Measurements from ENCODE around the gene SLC22A2.
A peak's percentile ranks its signal among the peaks of the same experiment; 100 is the strongest.

Gene SLC22A2

DNA sequence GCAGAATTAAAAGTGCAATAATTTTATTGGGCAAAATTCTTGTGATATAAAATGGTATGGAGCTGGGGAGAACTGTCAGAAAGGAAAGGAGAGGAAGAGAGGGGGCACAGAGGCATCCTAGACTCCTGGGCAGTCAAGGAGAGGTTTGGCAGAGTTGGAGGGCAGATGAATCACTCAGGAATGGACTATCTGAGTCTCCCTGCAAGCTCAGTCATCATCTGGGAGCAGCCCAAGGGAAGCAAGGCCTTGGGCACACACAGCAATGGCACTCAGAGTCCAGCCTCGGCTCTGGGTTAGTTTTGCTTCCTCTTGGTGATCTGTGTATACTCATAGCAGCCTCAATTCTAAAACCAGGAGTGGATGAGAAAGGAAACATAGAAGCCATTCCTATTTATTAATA lies 69.8 kb downstream of the SLC22A2 start:
- ChIA-PET CTCF (no interaction called here), POLR2A (ENCODE audit: low non-redundant PET) (no interaction called here)
- H3K27ac ChIP-seq: no peak overlapping the region
- TF ChIP-seq, protein P1, sequence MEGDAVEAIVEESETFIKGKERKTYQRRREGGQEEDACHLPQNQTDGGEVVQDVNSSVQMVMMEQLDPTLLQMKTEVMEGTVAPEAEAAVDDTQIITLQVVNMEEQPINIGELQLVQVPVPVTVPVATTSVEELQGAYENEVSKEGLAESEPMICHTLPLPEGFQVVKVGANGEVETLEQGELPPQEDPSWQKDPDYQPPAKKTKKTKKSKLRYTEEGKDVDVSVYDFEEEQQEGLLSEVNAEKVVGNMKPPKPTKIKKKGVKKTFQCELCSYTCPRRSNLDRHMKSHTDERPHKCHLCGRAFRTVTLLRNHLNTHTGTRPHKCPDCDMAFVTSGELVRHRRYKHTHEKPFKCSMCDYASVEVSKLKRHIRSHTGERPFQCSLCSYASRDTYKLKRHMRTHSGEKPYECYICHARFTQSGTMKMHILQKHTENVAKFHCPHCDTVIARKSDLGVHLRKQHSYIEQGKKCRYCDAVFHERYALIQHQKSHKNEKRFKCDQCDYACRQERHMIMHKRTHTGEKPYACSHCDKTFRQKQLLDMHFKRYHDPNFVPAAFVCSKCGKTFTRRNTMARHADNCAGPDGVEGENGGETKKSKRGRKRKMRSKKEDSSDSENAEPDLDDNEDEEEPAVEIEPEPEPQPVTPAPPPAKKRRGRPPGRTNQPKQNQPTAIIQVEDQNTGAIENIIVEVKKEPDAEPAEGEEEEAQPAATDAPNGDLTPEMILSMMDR (conservative IDR thresholded peaks at IDR 0.05; ENCODE audit: low read depth): no peak
- DNase-seq (ENCODE audit: low spot score): peak; percentile 18

DNA sequence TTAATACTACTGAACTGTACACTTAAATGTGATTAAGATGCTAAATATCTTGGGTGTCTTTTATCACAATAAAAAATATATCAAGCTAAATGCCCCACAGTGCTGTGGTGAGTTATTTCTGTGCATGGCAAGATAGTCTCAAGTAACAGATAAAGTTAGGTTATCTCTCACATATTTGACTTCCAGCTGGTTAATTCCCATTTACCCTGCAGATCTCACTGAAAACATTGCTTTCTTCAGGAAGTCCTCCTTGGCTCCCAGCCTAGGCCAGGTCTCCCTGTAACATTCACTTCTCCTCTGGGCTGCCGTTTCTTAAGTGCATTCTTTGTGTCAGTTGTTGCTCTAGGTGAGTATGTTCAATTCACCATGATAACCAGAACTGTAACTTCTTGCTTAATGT lies 77.9 kb downstream of the SLC22A2 start:
- ChIA-PET POLR2A (ENCODE audit: low non-redundant PET) (no interaction called here), CTCF (no interaction called here)
- H3K27ac ChIP-seq: no peak overlapping the region
- TF ChIP-seq, protein P1 (conservative IDR thresholded peaks at IDR 0.05; ENCODE audit: low read depth): no peak
- no peak for DNase-seq (ENCODE audit: low spot score)

DNA sequence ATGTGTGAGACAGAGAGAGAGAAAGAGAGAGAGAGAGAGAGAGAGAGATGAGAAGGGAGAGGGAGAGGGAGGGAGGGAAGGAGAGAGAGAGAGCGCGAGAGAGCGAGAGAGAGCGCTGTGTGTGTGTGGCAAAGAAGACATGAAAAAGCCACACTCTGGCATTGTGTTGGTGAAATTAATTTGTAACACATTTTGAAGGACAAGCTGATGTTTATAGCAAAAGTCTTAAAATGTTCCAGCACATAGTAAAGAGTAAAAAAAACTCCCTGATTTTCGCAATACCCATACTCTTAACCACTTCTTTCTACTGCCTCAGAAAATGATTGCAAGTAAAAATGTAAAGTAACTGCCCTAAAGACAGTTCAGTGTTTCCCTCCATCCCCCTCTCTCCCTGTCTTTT lies 80.3 kb downstream of the SLC22A2 start:
- ChIA-PET CTCF (no interaction called here), POLR2A (ENCODE audit: low non-redundant PET) (no interaction called here)
- no peak overlapping the region for H3K27ac ChIP-seq
- DNase-seq (ENCODE audit: low spot score): no peak
- TF ChIP-seq, protein P1 (conservative IDR thresholded peaks at IDR 0.05; ENCODE audit: low read depth): no peak

DNA sequence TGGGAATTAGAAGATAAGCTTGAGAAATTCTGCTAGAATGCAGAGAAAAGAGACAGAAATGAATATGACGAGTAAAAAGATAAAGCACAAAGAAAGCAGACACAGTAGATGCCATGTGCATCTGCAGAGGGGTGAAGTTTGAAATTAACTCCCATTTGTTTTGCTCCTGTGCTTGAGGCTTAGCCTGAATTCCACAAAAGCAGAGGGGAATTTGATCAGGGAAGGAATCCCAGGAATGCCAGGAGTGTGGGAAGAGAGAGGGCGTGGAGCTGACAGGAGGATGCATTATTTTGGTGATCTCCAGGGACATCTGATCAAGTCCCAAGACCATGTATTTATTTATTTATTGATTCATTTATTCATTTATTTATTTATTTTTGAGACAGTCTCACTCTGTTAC lies 81.4 kb downstream of the SLC22A2 start:
- peak; percentile 14 for DNase-seq (ENCODE audit: low spot score)
- H3K27ac ChIP-seq: no peak overlapping the region
- ChIA-PET POLR2A (ENCODE audit: low non-redundant PET) (no interaction called here), CTCF (no interaction called here)
- TF ChIP-seq, protein P1 (conservative IDR thresholded peaks at IDR 0.05; ENCODE audit: low read depth): no peak

DNA sequence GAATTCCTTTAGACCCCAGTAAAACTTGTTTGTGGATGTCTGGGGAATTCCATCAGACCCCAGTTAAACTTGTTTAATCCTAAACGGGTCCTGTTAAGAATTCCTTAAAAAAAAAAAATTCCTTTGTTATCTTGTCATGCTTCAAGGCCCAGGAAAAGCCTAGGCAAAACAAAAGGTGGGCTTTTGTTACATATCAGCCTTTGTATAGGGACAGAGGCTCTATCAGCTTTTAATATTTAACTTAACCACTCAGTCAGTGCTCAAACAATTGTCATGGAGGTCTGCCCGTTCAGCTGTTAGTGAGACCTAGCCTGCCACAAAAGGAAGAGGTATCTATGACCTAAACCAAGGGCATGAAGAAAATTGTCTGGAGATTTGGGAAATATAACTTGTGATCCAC lies 83.9 kb downstream of the SLC22A2 start:
- H3K27ac ChIP-seq: no peak overlapping the region

DNA sequence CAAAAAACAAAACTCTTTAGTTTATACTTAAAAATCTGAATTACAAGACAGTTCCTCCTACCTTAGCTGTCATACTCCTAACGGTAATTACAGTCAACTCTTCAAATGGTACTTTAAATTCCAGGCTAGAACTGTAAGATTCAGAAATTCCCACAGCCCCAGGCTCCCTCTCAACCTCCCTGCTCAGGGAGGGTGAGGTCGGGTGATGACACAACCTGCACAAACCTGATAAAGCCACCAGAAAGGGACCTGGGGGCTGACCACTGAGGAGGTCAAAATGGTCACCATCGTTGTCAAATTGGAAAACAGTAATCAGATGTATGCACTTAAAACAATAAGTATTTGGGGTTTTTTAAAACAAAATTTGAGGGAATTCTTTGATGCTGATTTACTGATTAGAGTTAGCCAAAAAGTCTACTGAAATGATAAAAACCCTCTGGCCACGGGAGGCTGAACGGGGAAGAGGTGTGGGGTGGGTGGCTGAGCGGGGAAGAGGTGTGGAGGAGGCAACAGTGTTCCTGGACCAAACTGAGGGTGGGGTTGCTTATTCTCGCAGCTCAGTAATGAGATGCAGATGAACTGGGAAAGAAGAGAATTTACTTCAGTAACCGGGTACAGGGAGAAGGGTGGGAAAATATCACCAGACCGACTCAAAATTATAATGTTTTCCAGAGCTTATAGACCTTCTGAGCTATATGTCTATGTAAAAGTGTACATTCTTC lies 84.7 kb downstream of the SLC22A2 start:
- DNase-seq (ENCODE audit: low spot score): no peak
- H3K27ac ChIP-seq: no peak overlapping the region
- POLR2A ChIA-PET (ENCODE audit: low non-redundant PET): no interaction called here
- CTCF ChIA-PET: no interaction called here
- TF ChIP-seq, protein P1 (conservative IDR thresholded peaks at IDR 0.05; ENCODE audit: low read depth): no peak

More for the DNA sequence above, 83.9 kb downstream of the SLC22A2 start:
- CTCF ChIA-PET: no interaction called here
- no peak for DNase-seq (ENCODE audit: low spot score)
- POLR2A ChIA-PET (ENCODE audit: low non-redundant PET): no interaction called here
- TF ChIP-seq, protein P1 (conservative IDR thresholded peaks at IDR 0.05; ENCODE audit: low read depth): no peak
